Neuronal stem cell (in vitro differentiated cells): ENCODE results near the gene GH1. TPM values are rescaled to one million over a fixed set of nuclear protein-coding genes. Genes with fewer than 3 reads are reported as not detected.
A peak's percentile ranks its signal among the peaks of the same experiment; 100 is the strongest.
"Not testable (repeated sequence)": the region's sequence is repeated elsewhere in the genome, so short reads cannot be mapped to it uniquely, and the experiment has no call there.

ENCODE experiments used
- DNase-seq: peaks from one replicate; pipeline ENCODE4 v3.0.0-alpha.2; 2013; ENCODE audit warnings: low spot score
- H2AFZ ChIP-seq: one replicate; pipeline ENCODE4 v1.6.1; 2013; ENCODE audit warnings: mild to moderate bottlenecking, low read length, inconsistent platforms
- H2AK5ac ChIP-seq: 2 replicates; pipeline ENCODE4 v1.6.1; 2013; ENCODE audit warnings: low read depth, mild to moderate bottlenecking, inconsistent platforms, low read length, moderate library complexity, mixed read lengths
- H2BK120ac ChIP-seq: 2 replicates; pipeline ENCODE4 v1.6.1; 2013; ENCODE audit warnings: low read depth, mild to moderate bottlenecking, inconsistent platforms, low read length, moderate library complexity, mixed read lengths
- H2BK12ac ChIP-seq: one replicate; pipeline ENCODE4 v1.6.1; 2013; ENCODE audit warnings: low read length, inconsistent platforms
- H2BK15ac ChIP-seq: 2 replicates; pipeline ENCODE4 v1.6.1; 2013; ENCODE audit warnings: mild to moderate bottlenecking, low read length, inconsistent platforms, mixed read lengths
- H2BK5ac ChIP-seq: one replicate; pipeline ENCODE4 v1.6.1; 2013; ENCODE audit warnings: inconsistent platforms, mild to moderate bottlenecking, low read length, moderate library complexity
- H3K14ac ChIP-seq: one replicate; pipeline ENCODE4 v1.6.1; 2013; ENCODE audit warnings: low read length, inconsistent platforms
- H3K18ac ChIP-seq: 2 replicates; pipeline ENCODE4 v1.6.1; 2013; ENCODE audit warnings: low read length, inconsistent platforms
- H3K23ac ChIP-seq: 2 replicates; pipeline ENCODE4 v1.6.1; 2013; ENCODE audit warnings: low read depth, mild to moderate bottlenecking, mixed read lengths, low read length, inconsistent platforms; ENCODE audit not compliant: poor library complexity
- H3K27ac ChIP-seq: replicated peaks from 3 replicates; pipeline ENCODE4 v1.5.1; 2013; ENCODE audit warnings: low read length, inconsistent platforms
- H3K27me3 ChIP-seq, 3 experiments: 2 replicates each; pipeline ENCODE4 v1.6.1; 2013; ENCODE audit warnings: low read length in 3 of 3, mild to moderate bottlenecking in 2 of 3, inconsistent platforms in 1 of 3, low read depth in 1 of 3, mixed read lengths in 1 of 3, moderate library complexity in 1 of 3; ENCODE audit not compliant: control insufficient read depth in 3 of 3, insufficient read depth in 3 of 3
- H3K36me3 ChIP-seq, 2 donors: replicated peaks in 1 of 2; 2 replicates each; pipeline ENCODE4 v1.6.1; 2013; ENCODE audit warnings: low read length in 2 of 2; ENCODE audit not compliant: control insufficient read depth in 2 of 2, insufficient read depth in 2 of 2
- H3K4ac ChIP-seq: 2 replicates; pipeline ENCODE4 v1.6.1; 2013; ENCODE audit warnings: inconsistent platforms, mild to moderate bottlenecking, low read length, moderate library complexity
- H3K4me1 ChIP-seq, 2 donors: 1 replicate in 1 of 2; 2 replicates in 1 of 2; pipeline ENCODE4 v1.6.1; 2013; ENCODE audit warnings: low read length in 2 of 2, low read depth in 1 of 2; ENCODE audit not compliant: control insufficient read depth in 2 of 2, insufficient read depth in 1 of 2
- H3K4me2 ChIP-seq: one replicate; pipeline ENCODE4 v1.6.1; 2013; ENCODE audit warnings: mild to moderate bottlenecking, low read length, inconsistent platforms; ENCODE audit not compliant: insufficient read depth, poor library complexity, severe bottlenecking
- H3K4me3 ChIP-seq, 2 donors: 2 replicates each; pipeline ENCODE4 v1.5.1; 2013; ENCODE audit warnings: low read length in 2 of 2, mild to moderate bottlenecking in 2 of 2, inconsistent platforms in 1 of 2, moderate library complexity in 1 of 2
- H3K79me1 ChIP-seq: one replicate; pipeline ENCODE4 v1.6.1; 2013; ENCODE audit warnings: low read depth, mild to moderate bottlenecking, inconsistent platforms, low read length, moderate library complexity
- H3K9ac ChIP-seq: one replicate; pipeline ENCODE4 v1.6.1; 2013; ENCODE audit warnings: mild to moderate bottlenecking, low read depth, low read length, inconsistent platforms; ENCODE audit not compliant: poor library complexity
- H3K9me3 ChIP-seq, 2 donors: replicated peaks in 1 of 2; 2 replicates each; pipeline versions ENCODE3 to v1.6.1; 2013; ENCODE audit warnings: low read length in 2 of 2, mild to moderate bottlenecking in 2 of 2, inconsistent platforms in 1 of 2, low read depth in 1 of 2, mixed read lengths in 1 of 2, moderate library complexity in 1 of 2; ENCODE audit not compliant: control insufficient read depth in 2 of 2, insufficient read depth in 1 of 2
- H4K8ac ChIP-seq: one replicate; pipeline ENCODE4 v1.6.1; 2013; ENCODE audit warnings: low read depth, mild to moderate bottlenecking, inconsistent platforms, low read length, moderate library complexity
- H4K91ac ChIP-seq: one replicate; pipeline ENCODE4 v1.6.1; 2013; ENCODE audit warnings: low read length, low read depth, mild to moderate bottlenecking, inconsistent platforms; ENCODE audit not compliant: poor library complexity
- WGBS, 2 donors: extraction: QIAGEN DNeasy Blood & Tissue Kit; methylation state at CpG; one replicate each; pipeline ENCODE4 v1.1.7; 2013; ENCODE audit warnings: missing lambda C conversion rate in 2 of 2, mixed read lengths in 1 of 2; ENCODE audit not compliant: insufficient read length in 2 of 2, insufficient replicate concordance in 1 of 2; ENCODE audit errors: extremely low coverage in 2 of 2; 5-methylcytosine and 5-hydroxymethylcytosine counted together
- polyA plus RNA-seq, 2 experiments: library from polyadenylated mRNA; stranded (reverse); fragments of 200-250 nt; gene quantifications; one replicate each; pipeline ENCODE4 v1.2.3, GENCODE V29; 2013

GH1 gene
- 0.08 TPM for polyA plus RNA-seq (2013, experiment 1 of 2)
- polyA plus RNA-seq (2013, experiment 2 of 2), result 0.24 TPM

DNA sequence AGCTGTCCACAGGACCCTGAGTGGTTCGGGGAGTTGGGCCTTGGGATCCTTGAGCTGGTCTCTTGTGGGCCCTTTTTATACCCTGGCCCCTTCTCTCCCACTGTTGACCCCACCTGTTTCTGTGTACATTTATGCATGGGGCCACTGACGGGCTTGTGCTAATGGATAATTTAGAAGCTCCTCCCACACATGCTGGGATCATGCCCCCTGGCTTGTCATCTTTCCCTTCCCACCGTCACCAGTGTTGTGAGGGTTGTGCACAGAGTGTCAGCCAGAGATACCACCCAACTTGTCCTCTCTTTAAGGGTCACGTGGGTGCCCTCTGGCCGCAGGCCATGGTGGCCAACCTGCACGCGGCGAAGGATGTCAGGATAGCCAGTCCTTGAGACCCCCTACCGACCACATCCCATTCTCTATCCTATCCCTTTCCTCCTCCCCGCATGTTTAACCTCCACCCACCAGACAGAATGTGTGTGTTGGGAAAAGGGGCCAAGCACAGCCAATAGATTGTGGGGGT, at the start of gene GH1:
GH1 (minus strand) TSS at position 51 of the 517 bp plus-strand sequence. CDS start 63 bp downstream, outside the sequence.
- H3K27me3 ChIP-seq, H4K91ac ChIP-seq, H3K79me1 ChIP-seq, H3K14ac ChIP-seq, H2AFZ ChIP-seq, H2BK5ac ChIP-seq, DNase-seq, H4K8ac ChIP-seq, H3K9ac ChIP-seq, H3K4me1 ChIP-seq, H3K9me3 ChIP-seq, H3K4ac ChIP-seq, H3K36me3 ChIP-seq, H2BK120ac ChIP-seq, H2BK15ac ChIP-seq, H3K27ac ChIP-seq, H3K23ac ChIP-seq, H3K4me2 ChIP-seq, H3K4me3 ChIP-seq, H2BK12ac ChIP-seq: not testable (repeated sequence)
- Histone ChIP-seq H2AK5ac (peak within 1 kb of the TSS; percentile 68), H3K18ac (peak within 1 kb of the TSS; percentile 41)
- WGBS, 2 donors, result no CpG with 5 or more reads among the region's 10 CpGs

DNA sequence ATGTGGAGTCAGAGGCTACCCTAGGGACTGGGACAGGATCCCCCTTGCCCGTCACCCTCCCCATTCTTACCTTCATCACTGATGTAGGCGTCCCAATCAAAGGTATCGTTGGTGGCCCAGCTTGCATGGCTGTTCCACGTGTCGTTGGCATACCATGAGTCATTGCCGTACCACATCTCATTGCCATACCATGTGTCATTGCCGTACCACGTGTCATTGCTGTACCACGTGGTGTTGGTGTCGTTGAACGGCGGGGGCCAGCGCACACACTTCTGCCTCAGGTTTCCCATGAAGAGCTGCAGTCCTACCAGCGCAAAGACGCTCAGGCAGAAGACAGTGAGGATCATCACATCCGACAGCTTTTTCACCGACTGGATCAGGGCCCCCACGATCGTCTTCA, 49.3 kb upstream of the GH1 start:
- peaks cover 2% of the 10 kb centered on the region for H3K79me1 ChIP-seq
- H3K36me3 ChIP-seq, result peaks cover 0 to 1% of the 10 kb centered on the region in 2 donors
- H2BK15ac ChIP-seq, result peak overlapping the region; percentile 3
- peak overlapping the region; percentile 75 for H4K8ac ChIP-seq
- no peak overlapping the region for H4K91ac ChIP-seq
- WGBS, 2 donors, result no CpG with 5 or more reads among the region's 19 CpGs
- no peak overlapping the region for H2BK120ac ChIP-seq
- no peaks in the 10 kb centered on the region for H3K4me1 ChIP-seq
- H3K9ac ChIP-seq, result no peak overlapping the region
- H2BK5ac ChIP-seq, result no peak overlapping the region
- no peak overlapping the region for H3K27ac ChIP-seq
- peaks cover 0 to 2% of the 10 kb centered on the region in 2 donors for H3K9me3 ChIP-seq
- no peak overlapping the region for H3K4me2 ChIP-seq
- H3K18ac ChIP-seq, result peak overlapping the region; percentile 20
- peak overlapping the region; percentile 20 for H2AK5ac ChIP-seq
- peak overlapping the region; percentile 16 for H3K23ac ChIP-seq
- H3K4ac ChIP-seq, result no peak overlapping the region
- peak overlapping the region in 1 of 2 donors; percentile 23 for H3K4me3 ChIP-seq
- H3K14ac ChIP-seq, result peak overlapping the region; percentile 25
- no peak overlapping the region for H2AFZ ChIP-seq
- H2BK12ac ChIP-seq, result no peak overlapping the region
- H3K27me3 ChIP-seq, result peaks cover 0 to 5% (median 0%) of the 10 kb centered on the region in 3 experiments
- no peak for DNase-seq

DNA sequence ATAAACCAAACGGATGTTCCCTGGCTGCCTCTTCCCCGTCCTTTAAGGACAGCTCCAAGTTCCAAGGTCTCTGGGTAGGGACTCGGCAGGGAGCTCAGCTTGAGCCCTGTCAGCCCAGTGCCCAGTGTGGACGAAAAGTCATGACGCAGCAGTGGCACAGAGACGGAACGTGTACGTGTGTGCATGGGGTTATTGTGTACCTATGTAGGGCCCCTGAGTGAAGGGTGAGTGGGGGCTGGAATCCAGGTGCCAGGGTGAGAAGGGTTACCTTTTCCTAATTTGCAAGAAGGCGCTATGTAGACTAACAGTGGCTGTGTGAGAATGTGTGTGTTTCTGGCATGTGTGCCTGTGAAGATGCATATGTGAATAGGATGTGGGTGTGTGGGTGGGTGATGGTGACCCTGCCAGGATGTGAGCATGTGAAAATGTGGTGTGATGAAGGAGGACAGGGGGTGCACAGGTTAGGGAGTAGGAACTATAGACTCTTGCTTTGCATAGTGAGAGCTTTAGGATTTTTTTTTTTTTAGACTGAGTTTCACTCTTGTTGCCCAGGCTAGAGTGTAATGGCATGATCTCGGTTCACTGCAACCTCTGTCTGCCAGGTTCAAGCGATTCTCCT, 48.1 kb upstream of the GH1 start:
- Histone ChIP-seq H4K91ac (no peak overlapping the region), H3K4ac (no peak overlapping the region), H3K4me2 (no peak overlapping the region), H3K79me1 (peaks cover under 1% of the 10 kb centered on the region), H3K14ac (peak overlapping the region; percentile 22), H2BK5ac (no peak overlapping the region), H3K36me3 (no peaks in the 10 kb centered on the region), H2BK15ac (no peak overlapping the region), H3K9me3 (peaks cover 0 to under 1% of the 10 kb centered on the region in 2 donors), H4K8ac (no peak overlapping the region), H3K23ac (no peak overlapping the region), H2BK12ac (no peak overlapping the region), H2BK120ac (no peak overlapping the region), H3K9ac (no peak overlapping the region), H2AK5ac (peak overlapping the region; percentile 11), H3K4me1 (peaks cover 0 to 8% of the 10 kb centered on the region in 2 donors), H2AFZ (no peak overlapping the region), H3K4me3 (no peak overlapping the region), H3K27ac (no peak overlapping the region), H3K27me3 (peaks cover 0 to 12% (median 0%) of the 10 kb centered on the region in 3 experiments), H3K18ac (peak overlapping the region; percentile 5)
- no peak for DNase-seq
- WGBS, 2 donors, result no CpG with 5 or more reads among the region's 11 CpGs

DNA sequence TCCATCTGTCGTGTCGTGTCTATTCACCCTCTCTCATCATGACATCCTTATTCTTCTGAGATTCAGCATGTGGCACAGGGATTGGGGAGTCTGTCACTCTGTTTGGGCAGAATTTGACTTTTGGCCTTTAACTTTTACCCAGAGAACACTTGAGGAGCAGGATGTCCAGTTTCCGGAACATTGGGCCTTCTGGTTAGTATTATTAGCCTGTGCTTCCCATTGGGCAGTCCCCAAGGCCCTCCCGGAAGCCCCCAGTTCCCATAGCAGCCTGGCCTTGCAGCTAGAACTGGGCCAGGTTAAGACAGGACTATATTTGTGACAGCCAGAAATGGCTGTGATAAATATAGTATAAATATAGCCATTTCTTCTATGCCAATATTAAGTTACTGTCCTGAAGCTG, 44.5 kb upstream of the GH1 start:
- Histone ChIP-seq H2BK120ac (no peak overlapping the region), H3K9me3 (no peaks in the 10 kb centered on the region), H2AFZ (no peak overlapping the region), H3K9ac (no peak overlapping the region), H3K79me1 (no peaks in the 10 kb centered on the region), H3K14ac (no peak overlapping the region), H3K23ac (no peak overlapping the region), H3K36me3 (no peaks in the 10 kb centered on the region), H3K27me3 (peaks cover 0 to 31% (median 0%) of the 10 kb centered on the region in 3 experiments), H3K4me1 (peaks cover 0 to 25% of the 10 kb centered on the region in 2 donors), H3K4me3 (no peak overlapping the region), H3K18ac (no peak overlapping the region), H2BK15ac (peak overlapping the region; percentile 95), H2BK12ac (peak overlapping the region; percentile 64), H2BK5ac (peak overlapping the region; percentile 6), H2AK5ac (peak overlapping the region; percentile 94), H4K91ac (no peak overlapping the region), H4K8ac (no peak overlapping the region), H3K4me2 (no peak overlapping the region), H3K4ac (no peak overlapping the region), H3K27ac (no peak overlapping the region)
- no CpG with 5 or more reads among the region's 4 CpGs for whole genome bisulfite sequencing, 2 donors
- no peak for DNase-seq
